ENCODE measurements around the gene DYNC1LI2. TPM values are rescaled to one million over a fixed set of nuclear protein-coding genes. Genes with fewer than 3 reads are reported as not detected.

Gene DYNC1LI2
- total RNA-seq, 1 donor from 2014 or later: 104 TPM

GRCh38 chr16:66741950-66742808, 9.2 kb downstream of the DYNC1LI2 start:
- H3K4me3 ChIP-seq: no peak overlapping the region

GRCh38 chr16:66741169-66741900, 10.1 kb downstream of the DYNC1LI2 start:
- Mint-ChIP-seq H3K4me1 (no peaks in the 10 kb centered on the region), H3K27me3 (ENCODE audit: insufficient read depth, low read depth) (no peaks in the 10 kb centered on the region), H3K9me3 (no peaks in the 10 kb centered on the region), H3K36me3 (peaks cover 28% of the 10 kb centered on the region), H3K27ac (no peak overlapping the region), H3K4me3 (no peak overlapping the region)
- Histone ChIP-seq H3K4me1 (peaks cover 2% of the 10 kb centered on the region), H3K27ac (peak overlapping the region; percentile 31), H3K4me3 (no peak overlapping the region), H3K9ac (peak overlapping the region; percentile 36), H2AFZ (replicated peaks) (no peak overlapping the region), H3K27me3 (no peaks in the 10 kb centered on the region), H3K79me2 (ENCODE audit: low read depth) (peaks cover 98% of the 10 kb centered on the region), H3F3A (ENCODE audit: low read depth) (peaks cover 28% of the 10 kb centered on the region), H3K9me3 (ENCODE audit: low read depth) (no peaks in the 10 kb centered on the region), H4K20me1 (ENCODE audit: low read depth) (peaks cover 93% of the 10 kb centered on the region), H3K4me2 (no peak overlapping the region), H3K36me3 (peaks cover 13% of the 10 kb centered on the region)
- TF ChIP-seq EZH2 (IDR thresholded peaks at IDR 0.05): no peak
- TF ChIP-seq EZH2phosphoT487 (IDR thresholded peaks at IDR 0.05): no peak
- TF ChIP-seq CTCF (IDR thresholded peaks at IDR 0.05): no peak
- DNase-seq (ENCODE audit: low spot score): no peak

More at GRCh38 chr16:66741950-66742808, 9.2 kb downstream of the DYNC1LI2 start:
- Histone ChIP-seq H4K20me1 (ENCODE audit: low read depth) (peaks cover 93% of the 10 kb centered on the region), H3K4me1 (peaks cover 2% of the 10 kb centered on the region), H3F3A (ENCODE audit: low read depth) (peaks cover 28% of the 10 kb centered on the region), H2AFZ (replicated peaks) (no peak overlapping the region), H3K9ac (no peak overlapping the region), H3K79me2 (ENCODE audit: low read depth) (peaks cover 98% of the 10 kb centered on the region), H3K4me2 (no peak overlapping the region), H3K27me3 (no peaks in the 10 kb centered on the region), H3K36me3 (peaks cover 13% of the 10 kb centered on the region), H3K27ac (peak overlapping the region; percentile 31), H3K9me3 (ENCODE audit: low read depth) (no peaks in the 10 kb centered on the region)
- DNase-seq (ENCODE audit: low spot score): no peak
- Mint-ChIP-seq H3K9me3 (no peaks in the 10 kb centered on the region), H3K4me1 (no peaks in the 10 kb centered on the region), H3K27ac (no peak overlapping the region), H3K36me3 (peaks cover 31% of the 10 kb centered on the region), H3K4me3 (no peak overlapping the region), H3K27me3 (ENCODE audit: insufficient read depth, low read depth) (no peaks in the 10 kb centered on the region)
- TF ChIP-seq EZH2phosphoT487 (IDR thresholded peaks at IDR 0.05): no peak
- TF ChIP-seq EZH2 (IDR thresholded peaks at IDR 0.05): no peak
- no peak for TF ChIP-seq CTCF (IDR thresholded peaks at IDR 0.05)

- Histone ChIP-seq H3K4me1 (peaks cover 2% of the 10 kb centered on the region), H3K9me3 (ENCODE audit: low read depth) (no peaks in the 10 kb centered on the region), H3F3A (ENCODE audit: low read depth) (peaks cover 28% of the 10 kb centered on the region), H3K36me3 (peaks cover 17% of the 10 kb centered on the region), H3K9ac (no peak overlapping the region), H3K4me2 (no peak overlapping the region), H2AFZ (replicated peaks) (no peak overlapping the region), H3K27ac (peak overlapping the region; percentile 31), H4K20me1 (ENCODE audit: low read depth) (peaks cover 89% of the 10 kb centered on the region), H3K79me2 (ENCODE audit: low read depth) (peaks cover 90% of the 10 kb centered on the region), H3K4me3 (no peak overlapping the region), H3K27me3 (no peaks in the 10 kb centered on the region)
- DNase-seq (ENCODE audit: low spot score): no peak
- Mint-ChIP-seq H3K9me3 (no peaks in the 10 kb centered on the region), H3K36me3 (peaks cover 31% of the 10 kb centered on the region), H3K4me3 (no peak overlapping the region), H3K27ac (peak overlapping the region; percentile 12), H3K27me3 (ENCODE audit: insufficient read depth, low read depth) (no peaks in the 10 kb centered on the region), H3K4me1 (no peaks in the 10 kb centered on the region)
- TF ChIP-seq EZH2phosphoT487 (IDR thresholded peaks at IDR 0.05) (no peak), EZH2 (IDR thresholded peaks at IDR 0.05) (no peak)
Measured at GRCh38 chr16:66740533-66740932, 10.9 kb downstream of the DYNC1LI2 start.
